OCI-LY1 (cell line): ENCODE data around the gene CPSF3.

ENCODE experiments used
- CTCF ChIP-seq: fragments of 200-600 bp; sonication (generic), shearing (Covaris generic); IDR thresholded peaks from 2 replicates; pipeline ENCODE4 v1.5.1; 2017; ENCODE audit warnings: mild to moderate bottlenecking, antibody characterized with exemption, low read length, moderate library complexity, mixed read lengths
- EZH2 ChIP-seq: fragments of 200-600 bp; sonication (generic), shearing (Covaris generic); IDR thresholded peaks from 2 replicates; pipeline ENCODE4 v1.8.0; 2017; ENCODE audit warnings: borderline replicate concordance, mixed run types, mild to moderate bottlenecking, antibody characterized with exemption, low read length, moderate library complexity, mixed read lengths

GRCh38 chr2:9379391-9379755 lies 44.1 kb upstream of the CPSF3 start:
- TF ChIP-seq CTCF (no peak), EZH2 (no peak)
